Fibroblast of peridontal ligament (primary cell): ENCODE measurements around the gene SMYD3.

Experiments
- DNase-seq: peaks from one replicate; pipeline ENCODE4 v3.0.0-alpha.2; 2010; ENCODE audit errors: extremely low read depth

SMYD3 gene

GRCh38 chr1:245908543-245908942 lies 598.5 kb downstream of the SMYD3 start:
- DNase-seq = no peak

GRCh38 chr1:245906207-245906606 lies 600.9 kb downstream of the SMYD3 start:
- no peak for DNase-seq

GRCh38 chr1:245903851-245904250 lies 603.2 kb downstream of the SMYD3 start:
- DNase-seq = no peak

GRCh38 chr1:245901565-245901964 lies 605.5 kb downstream of the SMYD3 start:
- no peak for DNase-seq

- DNase-seq = no peak
These were observed 606.0 kb downstream of the SMYD3 start for GRCh38 chr1:245901037-245901436.

GRCh38 chr1:245898581-245898980 lies 608.5 kb downstream of the SMYD3 start:
- DNase-seq = no peak

GRCh38 chr1:245896258-245896657 lies 610.8 kb downstream of the SMYD3 start:
- no peak for DNase-seq

- DNase-seq = no peak
These were observed 611.6 kb downstream of the SMYD3 start for GRCh38 chr1:245895455-245895959.

- DNase-seq = no peak
These were observed 612.2 kb downstream of the SMYD3 start for GRCh38 chr1:245894843-245895242.

GRCh38 chr1:245893025-245893424 lies 614.1 kb downstream of the SMYD3 start:
- no peak for DNase-seq

GRCh38 chr1:245888809-245889208 lies 618.3 kb downstream of the SMYD3 start:
- peak; percentile 40 for DNase-seq

GRCh38 chr1:245887829-245888228 lies 619.2 kb downstream of the SMYD3 start:
- DNase-seq = no peak

GRCh38 chr1:245881767-245882391 lies 625.2 kb downstream of the SMYD3 start:
- DNase-seq = no peak

GRCh38 chr1:245880754-245881403 lies 626.2 kb downstream of the SMYD3 start:
- DNase-seq = peak; percentile 95

- no peak for DNase-seq
These were observed 628.0 kb downstream of the SMYD3 start for GRCh38 chr1:245879091-245879490.

GRCh38 chr1:245878585-245878984 lies 628.5 kb downstream of the SMYD3 start:
- DNase-seq = no peak

GRCh38 chr1:245877976-245878375 lies 629.1 kb downstream of the SMYD3 start:
- DNase-seq = no peak

GRCh38 chr1:245876586-245876985 lies 630.5 kb downstream of the SMYD3 start:
- no peak for DNase-seq

- DNase-seq = peak; percentile 36
These were observed 631.4 kb downstream of the SMYD3 start for GRCh38 chr1:245875581-245876261.

GRCh38 chr1:245874942-245875580 lies 632.0 kb downstream of the SMYD3 start:
- peak; percentile 96 for DNase-seq

- DNase-seq = peak; percentile 31
These were observed 633.0 kb downstream of the SMYD3 start for GRCh38 chr1:245873883-245874671.

- peak; percentile 29 for DNase-seq
These were observed 634.0 kb downstream of the SMYD3 start for GRCh38 chr1:245873068-245873467.
